NT2/D1 (cell line): Measurements from ENCODE around the gene OLFML2B.

Source experiments
- SUZ12 ChIP-seq: IDR thresholded peaks from 2 replicates; pipeline ENCODE4 v1.6.1; 2011; ENCODE audit not compliant: insufficient read length, insufficient read depth; ENCODE audit errors: extremely low read depth
- YY1 ChIP-seq: IDR thresholded peaks from 2 replicates; pipeline ENCODE4 v1.6.1; 2011; ENCODE audit not compliant: insufficient read length, insufficient read depth
- ZNF274 ChIP-seq: IDR thresholded peaks from 2 replicates; pipeline ENCODE4 v1.6.1; 2011; ENCODE audit warnings: mild to moderate bottlenecking, low read depth, low read length

DNA sequence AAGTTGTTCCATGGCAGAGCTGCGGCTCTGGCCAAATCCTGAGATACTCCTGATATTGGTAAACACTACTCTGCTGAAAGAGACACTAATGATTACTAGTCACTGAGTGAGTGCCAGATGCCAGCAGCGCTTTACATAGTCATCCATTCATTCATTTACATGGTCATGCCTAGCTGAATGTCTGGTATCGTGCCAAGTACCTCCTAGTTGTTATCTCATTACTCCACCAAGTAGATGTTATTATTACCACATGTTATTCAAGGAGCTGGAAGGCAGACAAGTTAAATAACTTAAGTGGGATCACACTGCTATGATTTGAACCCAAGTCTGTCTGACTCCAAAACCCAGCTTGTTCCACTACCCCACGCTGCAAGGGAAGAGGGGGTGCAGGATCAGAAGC lies 4.7 kb downstream of the OLFML2B start:
- TF ChIP-seq SUZ12: no peak
- TF ChIP-seq ZNF274: no peak
- no peak for TF ChIP-seq YY1
